Activated B cell treated with CpG ODN at 0.5 μM for 24 hours (primary cell): Measurements from ENCODE around the gene PSPN. TPM values are rescaled to one million over a fixed set of nuclear protein-coding genes. Genes with fewer than 3 reads are reported as not detected.

Experiments used
- ATAC-seq: fragments of 200-7000 bp; cut with Tn5 transposase; one replicate; pipeline ENCODE4 v1.10.0; 2021; ENCODE audit warnings: low read depth, mild to moderate bottlenecking, moderate library complexity
- CTCF ChIA-PET: fragments of 350-600 bp; sonication (Branson Sonifier 250); formaldehyde crosslinking; loops from one replicate; lab custom pipeline; 2021; ENCODE audit warnings: antibody characterized with exemption; lab: Charles Lee
- POLR2A ChIA-PET: fragments of 350-600 bp; sonication (Branson Sonifier 250); formaldehyde crosslinking; loops from one replicate; lab custom pipeline; 2021; ENCODE audit warnings: antibody characterized with exemption; lab: Charles Lee
- DNase-seq: peaks from one replicate; pipeline ENCODE4 v3.0.0; 2022
- H3K27ac Mint-ChIP-seq: one replicate; pipeline ENCODE4 v1.8.0; 2020; ENCODE audit warnings: mixed read lengths
- H3K27me3 Mint-ChIP-seq: one replicate; pipeline ENCODE4 v1.8.0; 2021; ENCODE audit warnings: mixed read lengths
- H3K36me3 Mint-ChIP-seq: one replicate; pipeline ENCODE4 v1.8.0; 2021; ENCODE audit warnings: low read depth, mixed read lengths
- H3K4me1 Mint-ChIP-seq: one replicate; pipeline ENCODE4 v1.8.0; 2021; ENCODE audit warnings: mixed read lengths
- H3K4me3 Mint-ChIP-seq: one replicate; pipeline ENCODE4 v1.8.0; 2020; ENCODE audit warnings: mild to moderate bottlenecking, mixed read lengths
- H3K9me3 Mint-ChIP-seq: one replicate; pipeline ENCODE4 v1.8.0; 2020; ENCODE audit warnings: mixed read lengths
- CTCF ChIP-seq: fragments of 200-600 bp; IDR thresholded peaks from one replicate; pipeline ENCODE4 v1.8.0; 2022; ENCODE audit warnings: antibody characterized with exemption, mild to moderate bottlenecking
- intact Hi-C: fragments of 100-400 bp; cut with micrococcal nuclease; formaldehyde crosslinking; loops from one replicate; pipeline ENCODE4 v1.15.1; 2024
- total RNA-seq: library from RNA; stranded (reverse); gene quantifications from 2 replicates; pipeline ENCODE4 v1.2.3, GENCODE V29; 2022

Gene PSPN
- total RNA-seq, 1 donor from 2014 or later, result 2.4 TPM

DNA sequence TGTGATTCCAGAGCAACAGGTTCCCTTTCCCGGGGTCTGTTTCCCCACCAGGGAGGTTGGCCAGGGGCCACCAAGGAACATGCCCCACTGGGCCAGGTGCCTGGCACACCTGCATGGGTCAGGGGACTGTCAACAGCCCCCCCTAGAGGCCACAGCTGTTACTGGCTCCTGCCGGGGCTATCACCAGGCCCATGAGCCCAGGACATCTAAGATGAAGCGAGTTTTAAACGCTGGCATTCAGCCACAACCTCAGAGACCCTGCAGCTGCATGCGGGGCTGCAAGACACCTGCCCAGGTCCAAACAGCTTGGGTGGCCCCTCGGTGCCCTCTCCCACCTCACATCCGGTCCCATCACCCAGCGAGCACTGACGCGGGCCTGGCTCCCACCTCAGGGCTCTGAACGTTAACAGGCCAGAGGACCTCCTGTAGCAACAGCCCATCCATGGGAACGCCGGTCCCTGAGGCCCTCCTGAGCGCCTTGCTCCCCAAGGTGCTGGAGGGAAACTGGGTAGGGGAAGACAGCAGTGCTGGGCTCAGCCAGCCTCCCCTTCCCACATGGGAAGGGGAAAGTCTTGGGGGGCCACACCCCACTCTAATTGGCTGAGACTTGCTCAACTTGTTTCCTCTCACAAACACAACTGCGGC is 36.8 kb upstream of the PSPN start:
- H3K27ac Mint-ChIP-seq, result no peak overlapping the region
- peaks cover 37% of the 10 kb centered on the region for H3K36me3 Mint-ChIP-seq
- peak; percentile 64 for ATAC-seq
- no peaks in the 10 kb centered on the region for H3K4me1 Mint-ChIP-seq
- intact Hi-C loops, result no loop called here
- POLR2A ChIA-PET, result no interaction called here
- H3K27me3 Mint-ChIP-seq, result no peaks in the 10 kb centered on the region
- H3K9me3 Mint-ChIP-seq, result no peaks in the 10 kb centered on the region
- no peak for TF ChIP-seq CTCF
- no peak for DNase-seq
- no peak overlapping the region for H3K4me3 Mint-ChIP-seq
- CTCF ChIA-PET, result no interaction called here

DNA sequence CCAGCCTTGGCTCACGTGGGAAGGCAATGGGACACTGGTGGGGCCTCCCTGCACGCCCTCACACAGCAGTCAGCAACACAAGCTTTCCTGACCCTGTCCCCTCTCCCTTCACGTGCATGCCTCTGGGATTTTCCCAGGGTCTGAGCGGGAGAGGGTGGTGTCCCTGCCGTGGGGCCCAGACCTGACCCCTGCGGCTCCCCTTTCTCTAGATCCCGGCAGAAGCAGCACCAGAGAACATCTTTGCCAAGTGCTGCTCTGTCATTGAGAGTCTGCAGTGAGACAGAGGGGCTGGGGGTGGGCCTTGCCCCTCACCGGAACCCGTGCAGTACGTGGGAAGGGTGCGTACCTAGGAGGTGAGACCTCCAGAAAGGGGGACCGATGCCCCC is 36.3 kb upstream of the PSPN start:
- H3K4me3 Mint-ChIP-seq, result no peak overlapping the region
- POLR2A ChIA-PET, result interaction anchor here (1.6 kb wide), 1 partner anchor 19 kb away, joined by 4 read pairs; the partner anchor contains the start of gene GTF2F1

DNA sequence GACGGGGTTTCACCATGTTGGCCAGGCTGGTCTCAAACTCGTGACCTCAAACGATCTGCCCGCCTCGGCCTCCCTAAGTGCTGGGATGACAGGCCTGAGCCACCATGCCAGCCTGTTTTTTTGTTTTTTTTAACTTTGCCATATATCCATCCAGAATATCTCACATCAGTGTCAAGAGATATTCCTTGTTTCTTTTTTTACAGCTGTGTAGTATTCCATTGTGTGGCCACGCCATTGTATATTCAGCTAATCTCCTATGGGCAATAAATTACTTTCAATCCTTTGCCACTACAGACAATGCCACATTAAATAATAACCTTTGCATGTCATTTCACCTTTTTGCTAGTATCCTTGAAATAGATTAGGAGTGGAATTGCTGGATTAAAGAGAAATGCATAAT is 33.6 kb upstream of the PSPN start:
- CTCF ChIA-PET, result no interaction called here
- H3K36me3 Mint-ChIP-seq, result peaks cover 12% of the 10 kb centered on the region
- intact Hi-C loops, result no loop called here
- H3K4me1 Mint-ChIP-seq, result no peaks in the 10 kb centered on the region
- no peak for ATAC-seq
- H3K27ac Mint-ChIP-seq, result no peak overlapping the region
- TF ChIP-seq CTCF, result no peak
- H3K27me3 Mint-ChIP-seq, result no peaks in the 10 kb centered on the region
- H3K4me3 Mint-ChIP-seq, result no peak overlapping the region
- DNase-seq, result no peak
- no peaks in the 10 kb centered on the region for H3K9me3 Mint-ChIP-seq
- POLR2A ChIA-PET, result no interaction called here

More for the DNA sequence above, 36.3 kb upstream of the PSPN start:
- no peaks in the 10 kb centered on the region for H3K4me1 Mint-ChIP-seq
- intact Hi-C loops, result no loop called here
- ATAC-seq, result peak; percentile 10
- no peak overlapping the region for H3K27ac Mint-ChIP-seq
- no peaks in the 10 kb centered on the region for H3K27me3 Mint-ChIP-seq
- no peaks in the 10 kb centered on the region for H3K9me3 Mint-ChIP-seq
- CTCF ChIA-PET, result no interaction called here
- DNase-seq, result no peak
- H3K36me3 Mint-ChIP-seq, result peaks cover 32% of the 10 kb centered on the region
- no peak for TF ChIP-seq CTCF

- CTCF ChIA-PET, result interaction anchor here (0.6 kb wide), 1 partner anchor 608 kb away, joined by 3 read pairs; no protein-coding TSS in a partner anchor
- Mint-ChIP-seq H3K9me3 (no peaks in the 10 kb centered on the region), H3K36me3 (no peaks in the 10 kb centered on the region), H3K27ac (no peak overlapping the region), H3K4me3 (no peak overlapping the region), H3K27me3 (no peaks in the 10 kb centered on the region), H3K4me1 (no peaks in the 10 kb centered on the region)
- intact Hi-C loops, result no loop called here
- no peak for ATAC-seq
- POLR2A ChIA-PET, result interaction anchor here (0.7 kb wide), 1 partner anchor 43 kb away, joined by 4 read pairs; no protein-coding TSS in a partner anchor
- TF ChIP-seq CTCF, result no peak
- no peak for DNase-seq
Measured at GRCh38 chr19:6406401-6406800, 30.7 kb upstream of the PSPN start.

DNA sequence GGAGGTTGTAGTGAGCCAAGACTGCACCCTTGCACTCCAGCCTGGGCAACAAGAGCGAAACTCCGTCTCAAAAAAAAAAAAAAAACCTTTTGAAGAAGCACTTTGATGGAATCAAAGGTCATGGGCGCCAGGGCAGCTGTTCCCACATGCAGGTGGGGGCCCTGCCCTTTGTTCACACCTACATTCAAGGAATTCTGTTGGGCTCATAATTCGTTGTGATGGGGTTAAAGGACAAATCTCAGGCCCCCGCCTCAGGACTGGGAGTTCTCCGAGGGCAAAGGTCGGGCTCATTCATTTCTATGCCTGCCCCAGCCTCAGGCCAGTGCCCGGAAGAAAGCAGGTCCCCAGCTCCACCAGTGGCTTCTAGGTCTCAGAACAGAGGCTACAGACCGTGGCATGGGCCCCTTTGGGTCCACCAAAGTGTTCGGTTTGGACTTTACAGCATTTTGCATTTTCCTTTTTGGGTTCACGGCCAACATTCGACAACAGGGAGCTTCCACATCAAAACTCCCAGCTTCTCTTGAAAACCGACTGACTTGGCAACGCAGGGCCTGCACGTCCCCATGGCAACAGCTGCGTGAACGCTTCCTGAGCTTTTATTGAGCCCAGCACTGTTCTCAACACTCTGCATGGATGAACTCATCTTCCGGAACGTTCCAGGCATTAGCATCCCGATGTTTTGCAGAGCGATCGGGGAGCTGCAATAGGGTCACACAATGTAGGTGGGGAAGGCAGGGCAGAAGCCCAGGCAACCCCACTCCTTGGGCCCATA is 27.3 kb upstream of the PSPN start:
- DNase-seq (no peak), ATAC-seq (no peak)
- no peak overlapping the region for H3K4me3 Mint-ChIP-seq
- intact Hi-C loops, result no loop called here
- no peak overlapping the region for H3K27ac Mint-ChIP-seq
- ChIA-PET CTCF (no interaction called here), POLR2A (interaction anchor here (1.0 kb wide), 1 partner anchor 10 kb away, joined by 3 read pairs; the partner anchor contains the start of gene GTF2F1)
- TF ChIP-seq CTCF, result no peak
- no peaks in the 10 kb centered on the region for H3K4me1 Mint-ChIP-seq
- no peaks in the 10 kb centered on the region for H3K36me3 Mint-ChIP-seq
- no peaks in the 10 kb centered on the region for H3K9me3 Mint-ChIP-seq
- H3K27me3 Mint-ChIP-seq, result no peaks in the 10 kb centered on the region
